Peyer's patch (tissue), 4 donors: Measurements from ENCODE around the gene ULK2.

Experiments
- POLR2A ChIP-seq, 2 donors: fragments of 450-650 bp; IDR thresholded peaks; one replicate each; pipeline ENCODE4 v1.5.1; 2017; ENCODE audit warnings: antibody characterized with exemption in 2 of 2, mild to moderate bottlenecking in 2 of 2, moderate library complexity in 2 of 2
- TF ChIP-seq, protein P1 (sequence below), 6 experiments: fragments of 450-650 bp in 4 of 6; fragments of 200-600 bp in 2 of 6; sonication (generic) in 1 of 6; IDR thresholded peaks; one replicate each; pipeline ENCODE4 v1.5.1; 2017 to 2019; ENCODE audit warnings: antibody characterized with exemption in 6 of 6, mild to moderate bottlenecking in 3 of 6, moderate library complexity in 1 of 6

GRCh38 chr17:19781488-19782458, 86.0 kb downstream of the ULK2 start:
- TF ChIP-seq, protein P1, sequence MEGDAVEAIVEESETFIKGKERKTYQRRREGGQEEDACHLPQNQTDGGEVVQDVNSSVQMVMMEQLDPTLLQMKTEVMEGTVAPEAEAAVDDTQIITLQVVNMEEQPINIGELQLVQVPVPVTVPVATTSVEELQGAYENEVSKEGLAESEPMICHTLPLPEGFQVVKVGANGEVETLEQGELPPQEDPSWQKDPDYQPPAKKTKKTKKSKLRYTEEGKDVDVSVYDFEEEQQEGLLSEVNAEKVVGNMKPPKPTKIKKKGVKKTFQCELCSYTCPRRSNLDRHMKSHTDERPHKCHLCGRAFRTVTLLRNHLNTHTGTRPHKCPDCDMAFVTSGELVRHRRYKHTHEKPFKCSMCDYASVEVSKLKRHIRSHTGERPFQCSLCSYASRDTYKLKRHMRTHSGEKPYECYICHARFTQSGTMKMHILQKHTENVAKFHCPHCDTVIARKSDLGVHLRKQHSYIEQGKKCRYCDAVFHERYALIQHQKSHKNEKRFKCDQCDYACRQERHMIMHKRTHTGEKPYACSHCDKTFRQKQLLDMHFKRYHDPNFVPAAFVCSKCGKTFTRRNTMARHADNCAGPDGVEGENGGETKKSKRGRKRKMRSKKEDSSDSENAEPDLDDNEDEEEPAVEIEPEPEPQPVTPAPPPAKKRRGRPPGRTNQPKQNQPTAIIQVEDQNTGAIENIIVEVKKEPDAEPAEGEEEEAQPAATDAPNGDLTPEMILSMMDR (IDR thresholded peaks at IDR 0.05), result no peak
- TF ChIP-seq POLR2A (IDR thresholded peaks at IDR 0.05), result no peak
